GM10847 (cell line): Measurements from ENCODE around the gene HES3.

Experiments
- POLR2A ChIP-seq: IDR thresholded peaks from 2 replicates; pipeline ENCODE4 v1.6.1; 2011; ENCODE audit not compliant: insufficient read length; ENCODE audit errors: extremely low read depth

Gene HES3

DNA sequence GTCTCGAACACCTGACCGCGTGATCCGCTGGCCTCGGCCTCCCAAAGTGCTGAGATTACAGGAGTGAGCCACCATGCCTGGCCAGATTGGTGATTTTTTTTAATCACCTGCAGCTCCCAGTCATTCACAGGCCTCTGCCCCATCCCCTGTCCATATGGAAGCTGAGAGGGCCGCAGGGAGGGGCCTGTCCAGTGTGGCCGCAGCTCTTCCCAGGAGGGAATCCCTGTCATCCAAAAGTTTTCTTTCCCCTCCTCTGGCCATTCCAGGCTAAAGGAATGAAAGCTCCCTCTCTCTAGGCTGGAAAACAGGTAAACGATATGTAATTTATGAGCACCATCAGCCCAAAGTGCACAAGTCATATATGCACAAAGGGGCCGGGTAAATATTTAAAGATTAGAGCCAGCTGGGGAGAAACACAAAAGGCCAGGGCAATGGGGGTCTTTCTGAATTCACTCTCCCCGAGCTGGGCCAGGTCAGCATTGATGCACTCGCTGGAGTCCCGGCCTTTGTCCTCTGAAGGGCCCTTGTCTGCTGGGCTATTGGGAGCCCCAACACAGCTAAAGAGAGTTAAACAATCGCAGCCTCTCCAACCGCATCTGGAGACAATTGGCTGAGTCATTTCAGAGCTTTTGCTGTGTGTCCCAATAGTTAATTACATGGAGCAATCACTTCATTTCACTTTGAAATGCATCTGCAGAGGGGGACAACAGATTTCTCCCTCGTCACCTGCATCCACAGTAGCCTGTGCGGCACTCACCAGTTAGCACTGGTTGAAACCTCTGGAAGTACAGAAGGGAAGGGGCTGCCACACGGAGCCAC, 3.8 kb upstream of the HES3 start:
- TF ChIP-seq POLR2A, result no peak

DNA sequence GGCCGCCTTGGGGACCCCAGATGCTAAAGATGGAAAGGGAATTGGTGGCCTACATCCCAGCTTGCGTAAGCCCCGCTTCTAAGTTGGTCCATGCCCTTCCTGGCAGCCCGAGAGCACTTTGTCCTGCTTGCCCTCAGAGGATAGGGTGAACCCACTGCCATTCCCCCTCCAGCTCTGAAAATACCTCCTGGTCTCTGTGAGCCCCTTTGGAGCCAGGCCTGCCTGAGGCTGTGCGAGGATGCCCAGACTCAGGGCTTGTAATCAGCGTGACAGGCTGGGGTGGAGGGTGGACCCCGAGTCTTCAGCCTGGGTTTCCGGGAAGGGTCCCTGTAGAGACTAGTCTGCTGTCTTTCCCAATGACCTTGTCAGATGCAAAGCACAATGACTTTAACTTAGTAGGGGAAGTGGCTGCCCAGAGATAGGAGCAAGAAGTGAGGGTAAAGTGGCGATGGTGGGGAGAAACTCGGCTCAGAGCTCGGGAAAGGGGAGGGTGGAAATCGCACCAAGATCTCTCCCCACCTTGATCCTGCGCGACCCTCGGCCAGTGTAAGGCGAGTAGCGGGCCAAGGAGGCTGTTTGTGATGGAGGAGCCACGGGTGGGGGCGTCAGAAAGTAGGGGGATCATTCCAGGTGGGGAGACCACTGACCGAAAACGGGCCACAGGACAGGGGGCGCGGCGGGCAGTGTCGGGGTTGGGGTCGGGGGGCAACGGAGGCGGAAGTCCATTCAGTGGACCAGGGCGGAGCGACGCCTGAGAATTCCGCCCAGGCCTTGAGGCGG, 2.7 kb upstream of the HES3 start:
- TF ChIP-seq POLR2A, result no peak

DNA sequence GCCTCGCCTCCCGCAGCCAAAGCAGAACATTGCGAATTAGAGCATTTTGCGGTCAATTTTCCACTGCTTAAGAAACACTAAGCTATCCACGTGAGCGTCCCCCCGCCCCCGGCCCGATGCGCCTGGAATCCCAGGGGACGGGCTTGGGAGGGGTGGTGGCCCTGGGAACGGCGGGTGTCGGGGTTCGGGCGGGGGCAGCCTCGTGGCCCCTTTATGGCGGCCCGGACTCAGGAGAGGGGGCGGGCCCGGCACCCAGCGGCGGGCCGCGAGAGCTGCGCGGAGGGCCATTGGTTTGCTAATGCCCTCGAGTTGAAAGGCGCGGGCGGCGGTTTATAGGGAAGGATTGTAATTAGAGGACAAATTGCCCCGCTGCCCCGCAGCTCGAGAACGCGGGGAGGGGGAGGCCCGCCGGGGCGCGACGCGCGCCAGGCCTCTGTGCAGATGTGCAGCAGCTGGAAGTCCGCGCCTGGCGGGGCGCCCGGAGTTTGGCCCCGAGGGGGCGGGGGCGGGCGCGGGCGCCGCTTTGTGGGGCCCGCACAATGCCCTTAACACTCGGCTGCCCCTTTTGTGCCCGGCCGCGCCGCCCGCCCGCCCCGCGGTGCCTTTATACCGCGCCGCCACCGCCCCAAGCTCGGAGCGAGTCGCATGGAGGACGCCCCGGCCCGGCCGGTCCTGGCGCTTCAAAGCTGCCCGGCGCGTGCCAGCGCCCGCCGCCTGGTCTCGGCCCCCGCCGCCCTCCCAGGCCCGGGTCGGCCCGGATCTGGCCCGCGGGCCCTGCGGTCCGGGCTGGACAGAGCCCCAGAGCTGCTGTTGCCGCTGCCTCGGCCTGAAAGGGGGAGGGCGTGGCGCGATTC, 1.9 kb upstream of the HES3 start:
- TF ChIP-seq POLR2A, result no peak

DNA sequence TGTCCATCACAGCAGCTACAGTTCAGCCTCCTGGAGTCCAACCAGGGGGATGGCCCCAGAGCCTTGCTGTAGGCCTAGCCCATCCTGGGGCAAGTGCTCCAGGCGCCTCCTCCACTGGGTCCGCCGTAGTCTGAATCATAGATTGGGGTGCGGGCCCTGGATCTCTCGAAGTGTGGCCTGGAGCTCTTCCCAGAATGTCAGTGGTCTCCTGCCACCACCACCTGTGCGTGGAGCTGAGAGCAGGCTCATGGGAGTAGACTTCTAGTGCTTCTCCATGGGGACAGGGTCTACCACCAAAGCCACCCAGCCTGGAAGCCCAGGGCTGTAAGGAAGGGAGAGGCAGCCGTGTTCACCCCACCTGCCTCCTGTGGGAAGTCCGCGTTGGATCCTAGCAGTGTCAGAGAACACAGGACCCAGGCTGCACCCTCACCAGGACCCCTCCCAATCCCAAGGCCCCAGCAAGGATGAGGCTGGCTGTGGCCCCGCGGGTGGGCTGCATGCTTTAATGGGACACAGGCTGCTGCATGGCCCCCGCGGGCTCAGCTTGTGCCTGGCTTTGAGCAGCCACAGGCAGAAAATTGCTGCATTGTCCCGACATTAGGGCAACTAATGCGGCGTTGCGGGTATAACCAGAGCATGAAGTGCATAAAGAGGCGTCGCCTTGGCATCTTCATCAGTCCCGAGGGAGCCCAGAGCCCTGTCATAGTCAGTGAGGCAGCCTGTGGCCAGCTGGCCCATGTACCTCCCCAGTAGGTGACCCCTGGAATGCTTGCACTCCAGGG, 735 bp upstream of the HES3 start:
- TF ChIP-seq POLR2A, result no peak

DNA sequence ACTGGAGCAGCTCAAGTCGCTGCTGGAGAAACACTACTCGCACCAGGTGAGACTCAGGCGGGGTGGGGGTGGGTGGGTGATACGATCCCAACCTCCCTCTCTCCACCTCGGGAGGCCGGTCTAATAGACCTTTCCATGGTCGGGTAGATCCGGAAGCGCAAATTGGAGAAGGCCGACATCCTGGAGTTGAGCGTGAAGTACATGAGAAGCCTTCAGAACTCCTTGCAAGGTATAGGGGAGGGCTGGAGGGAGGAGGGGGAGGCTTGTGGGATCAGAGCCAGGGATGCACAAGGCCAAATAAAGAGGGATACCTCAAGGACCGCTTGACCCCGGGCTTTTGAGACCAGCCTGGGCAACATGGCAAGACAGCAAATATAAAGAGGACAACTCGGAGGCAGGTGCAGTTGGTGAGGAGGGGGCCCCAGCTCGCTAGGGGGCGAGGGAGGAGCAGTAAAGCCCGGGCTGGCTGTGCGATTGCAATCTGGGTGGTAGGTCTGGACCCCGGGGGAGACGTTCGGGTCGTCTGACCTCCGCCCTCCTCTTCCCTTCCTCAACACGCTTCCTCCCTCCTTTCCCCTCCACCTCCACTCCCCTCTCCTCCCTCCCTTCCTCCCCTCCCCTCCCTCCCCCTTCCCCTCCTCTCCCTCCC, 546 bp downstream of the HES3 start:
- TF ChIP-seq POLR2A, result no peak

DNA sequence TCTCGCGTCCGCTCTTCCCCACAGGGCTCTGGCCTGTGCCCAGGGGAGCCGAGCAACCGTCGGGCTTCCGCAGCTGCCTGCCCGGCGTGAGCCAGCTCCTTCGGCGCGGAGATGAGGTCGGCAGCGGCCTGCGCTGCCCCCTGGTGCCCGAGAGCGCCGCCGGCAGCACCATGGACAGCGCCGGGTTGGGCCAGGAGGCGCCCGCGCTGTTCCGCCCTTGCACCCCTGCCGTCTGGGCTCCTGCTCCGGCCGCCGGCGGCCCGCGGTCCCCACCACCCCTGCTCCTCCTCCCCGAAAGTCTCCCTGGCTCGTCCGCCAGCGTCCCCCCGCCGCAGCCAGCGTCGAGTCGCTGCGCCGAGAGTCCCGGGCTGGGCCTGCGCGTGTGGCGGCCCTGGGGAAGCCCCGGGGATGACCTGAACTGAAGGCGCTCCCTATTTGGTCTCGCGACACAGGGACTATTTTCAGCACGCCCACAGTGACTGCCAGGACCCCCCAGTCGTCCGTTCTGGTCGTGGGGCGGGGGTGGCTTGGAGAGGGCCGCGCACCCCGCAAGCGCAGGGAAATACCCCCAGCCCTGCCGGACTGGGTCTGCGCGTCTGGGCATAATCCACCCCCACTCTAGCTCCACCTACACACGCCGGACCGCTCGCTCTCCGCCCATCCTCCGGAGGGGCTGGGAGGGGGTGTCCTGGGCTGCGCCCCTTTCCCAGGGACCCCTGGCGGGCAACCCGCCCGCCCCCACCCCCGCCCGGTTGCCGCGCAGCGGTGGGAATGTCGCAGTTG, 1.3 kb downstream of the HES3 start:
- no peak for TF ChIP-seq POLR2A

DNA sequence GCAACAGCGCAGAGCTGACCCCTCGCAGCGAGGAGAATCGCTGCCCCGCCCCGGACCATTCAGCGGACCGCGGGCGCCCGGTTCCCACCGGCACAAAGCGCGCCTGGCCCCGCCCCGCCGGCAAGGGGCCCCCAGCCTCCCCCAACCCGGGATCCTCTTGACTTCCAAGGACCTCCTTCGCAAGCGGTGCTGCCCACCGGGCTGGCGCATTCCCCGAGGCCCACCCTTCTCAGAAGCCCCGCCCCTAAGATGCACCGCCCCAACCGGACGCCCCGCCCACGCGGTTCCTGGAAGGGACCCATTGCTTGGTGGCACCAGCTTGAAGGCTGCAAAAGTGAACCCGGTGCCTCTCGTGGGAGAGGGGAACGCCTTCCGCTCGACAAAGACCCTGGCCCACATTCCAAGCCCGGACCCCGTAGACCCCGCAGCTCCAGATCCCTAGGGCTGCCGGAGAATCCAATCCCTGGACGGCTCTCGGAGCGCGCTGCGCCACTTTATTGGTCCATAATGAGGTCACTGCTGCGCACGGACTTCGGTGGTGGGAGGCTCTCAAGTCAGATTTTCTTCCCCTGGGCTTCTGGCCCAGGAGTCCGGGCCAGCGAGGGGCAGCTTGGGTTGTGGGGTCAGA, 2.0 kb downstream of the HES3 start:
- TF ChIP-seq POLR2A, result no peak

DNA sequence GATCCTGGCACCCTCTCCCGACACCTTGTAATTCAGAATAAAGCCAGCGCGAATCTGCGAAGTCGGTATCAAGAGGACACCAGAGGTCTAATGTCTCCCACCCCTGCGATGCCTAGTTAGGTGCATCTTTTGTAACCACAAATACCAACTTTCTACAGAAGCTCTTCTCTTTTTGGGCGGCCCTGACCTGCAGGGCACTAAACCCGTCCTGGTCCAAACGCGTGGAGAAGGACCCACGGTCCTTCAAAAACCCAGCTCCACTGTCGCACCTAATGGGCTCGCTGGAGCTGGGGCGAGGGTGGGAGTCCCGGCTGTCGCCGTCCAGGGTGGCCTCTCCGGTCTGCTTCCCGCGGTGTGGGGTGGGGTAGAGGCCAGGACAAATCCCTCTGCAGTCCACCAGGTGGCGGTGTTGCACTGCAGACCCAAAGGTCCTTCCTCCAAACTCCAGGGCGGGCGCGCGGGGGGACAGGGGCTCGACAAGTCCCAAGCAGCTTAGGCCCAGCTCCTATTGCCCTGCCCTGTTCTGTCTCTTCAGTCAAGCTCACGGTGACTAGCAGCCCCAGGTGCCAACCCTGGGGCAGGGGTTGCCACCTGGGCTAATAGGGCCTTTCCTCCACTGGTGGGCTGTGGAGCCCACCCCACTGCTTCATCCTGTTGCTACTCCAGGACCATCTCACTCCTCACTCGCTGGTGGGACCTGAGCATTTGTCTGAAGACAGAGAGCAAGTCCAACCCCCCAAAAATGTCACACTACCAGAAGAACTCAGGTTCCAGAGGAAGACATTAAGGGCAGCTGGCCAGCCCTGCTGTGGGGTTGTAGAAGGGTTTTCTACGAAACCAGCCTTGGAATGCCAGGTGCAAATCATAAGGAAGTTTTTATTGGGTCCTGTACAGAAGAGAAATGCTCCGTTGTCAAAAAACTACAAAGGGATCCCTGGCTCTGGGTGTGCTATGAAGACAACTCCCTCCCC, 2.8 kb downstream of the HES3 start:
- no peak for TF ChIP-seq POLR2A

DNA sequence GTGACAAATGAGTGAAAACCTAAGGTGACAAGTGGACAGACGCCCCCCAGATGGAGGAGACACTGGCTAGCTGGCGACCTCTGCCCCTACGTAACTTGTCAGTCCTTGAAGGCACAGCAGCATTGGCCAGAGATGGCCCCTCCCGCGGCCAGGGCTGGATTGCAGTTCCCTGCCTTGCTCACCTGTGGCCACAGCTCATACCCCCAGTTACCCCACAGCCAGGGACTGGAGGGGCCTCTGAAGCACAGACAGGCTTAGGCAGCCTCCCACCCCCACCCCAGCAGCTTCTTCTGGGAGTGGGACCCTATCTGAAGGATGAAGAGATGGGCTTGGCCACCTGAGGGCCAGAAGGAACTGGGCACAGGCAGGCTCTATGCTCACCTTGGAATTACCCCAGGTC, 3.7 kb downstream of the HES3 start:
- TF ChIP-seq POLR2A, result no peak

DNA sequence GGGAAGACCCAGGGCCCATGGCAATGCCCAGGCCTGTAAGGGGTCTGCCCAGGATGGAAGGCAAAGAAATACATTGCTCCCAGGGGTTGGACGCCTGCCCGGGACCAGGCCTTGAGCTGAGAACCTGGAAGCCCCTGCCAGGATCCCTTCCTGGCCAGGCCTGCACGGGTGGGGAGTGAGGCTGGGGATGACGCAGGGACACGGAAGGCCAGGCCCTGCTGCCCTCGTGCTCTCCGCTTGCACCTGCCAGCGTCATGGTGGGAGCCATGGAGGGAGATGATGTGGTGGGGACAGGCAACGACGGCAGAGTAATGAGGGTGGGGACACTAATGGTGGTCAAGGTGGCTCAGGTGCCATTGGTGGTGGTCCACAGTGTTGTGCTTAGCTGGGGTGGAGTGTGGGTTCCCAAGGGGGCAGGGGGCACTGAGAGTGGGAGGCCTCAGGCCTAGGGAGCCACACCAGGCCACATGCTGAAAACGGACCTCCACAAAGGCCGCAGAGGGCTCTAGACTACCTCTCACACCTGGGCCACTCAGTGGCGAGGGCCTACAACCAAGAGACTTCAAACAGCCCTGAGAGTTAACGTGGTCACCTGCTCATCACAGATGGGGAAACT, 4.3 kb downstream of the HES3 start:
- TF ChIP-seq POLR2A, result no peak

DNA sequence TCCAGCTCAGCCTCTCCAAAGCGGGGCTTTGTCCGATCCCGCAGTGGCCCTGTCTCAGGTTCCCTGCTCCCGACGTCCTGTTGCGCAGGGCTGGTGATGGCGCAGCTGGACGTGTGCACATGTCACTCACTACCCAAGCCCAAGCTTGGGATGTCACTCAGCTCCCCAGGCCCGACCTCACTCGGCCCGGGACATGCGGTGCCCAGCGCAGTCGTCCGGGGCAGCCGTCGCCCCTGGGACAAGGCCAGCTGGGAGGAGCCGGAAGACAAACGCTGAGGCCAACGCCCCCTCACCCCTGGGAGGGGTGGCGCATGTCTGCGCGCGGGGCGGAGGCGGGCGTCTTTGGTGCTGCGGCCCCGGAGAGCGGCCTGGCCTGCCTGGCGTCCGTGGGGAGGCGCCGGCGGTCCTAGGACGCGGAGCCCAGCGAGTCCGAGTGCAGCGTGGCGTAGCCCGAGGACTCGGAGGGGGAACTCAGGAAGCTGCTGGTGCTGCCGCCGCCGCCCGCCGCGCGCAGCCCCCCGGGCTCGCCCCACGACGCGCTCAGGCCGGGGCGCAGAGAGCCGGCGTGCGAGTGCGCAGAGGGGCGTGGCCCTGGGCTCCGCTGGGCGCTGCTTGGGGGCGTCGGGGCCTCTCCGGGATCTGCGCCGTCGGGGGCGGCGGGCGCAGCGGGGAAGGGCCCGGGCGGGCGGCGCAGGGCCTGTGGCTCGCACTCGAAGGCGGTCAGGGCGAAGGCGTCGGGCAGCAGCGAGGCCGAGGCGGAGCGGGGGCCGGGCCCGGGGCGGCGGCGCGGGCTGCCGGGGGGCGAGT, 5.2 kb downstream of the HES3 start:
- no peak for TF ChIP-seq POLR2A
